GM11168 (cell line): Measurements from ENCODE around the gene XXYLT1.
"Not testable (repeated sequence)": the region's sequence is repeated elsewhere in the genome, so short reads cannot be mapped to it uniquely, and the experiment has no call there.

Experiments used
- in situ Hi-C: fragments of 300-500 bp; cut with MboI; formaldehyde crosslinking; loops from one replicate; pipeline ENCODE4 v1.12.0; 2022; ENCODE audit warnings: low sequenced_read_pairs; ENCODE audit not compliant: unreplicated experiment

Gene XXYLT1

DNA sequence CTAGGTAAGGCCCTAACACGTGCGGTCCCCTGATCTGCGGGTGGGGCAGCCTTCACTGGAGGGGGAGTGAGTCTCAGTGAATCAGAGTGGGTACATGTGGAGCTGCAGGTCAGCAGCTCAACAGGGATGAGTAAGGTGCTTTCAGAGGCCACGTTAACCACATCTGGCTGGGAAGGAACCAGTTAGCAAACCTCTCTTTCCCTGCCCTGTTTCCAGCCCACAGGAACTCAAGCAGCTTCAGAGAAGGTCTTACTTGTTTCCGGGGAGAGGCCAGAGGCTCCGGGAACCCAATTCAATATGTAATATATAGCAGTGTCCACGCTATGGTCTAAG is 175.3 kb downstream of the XXYLT1 start:
- in situ Hi-C loops = no loop called here

DNA sequence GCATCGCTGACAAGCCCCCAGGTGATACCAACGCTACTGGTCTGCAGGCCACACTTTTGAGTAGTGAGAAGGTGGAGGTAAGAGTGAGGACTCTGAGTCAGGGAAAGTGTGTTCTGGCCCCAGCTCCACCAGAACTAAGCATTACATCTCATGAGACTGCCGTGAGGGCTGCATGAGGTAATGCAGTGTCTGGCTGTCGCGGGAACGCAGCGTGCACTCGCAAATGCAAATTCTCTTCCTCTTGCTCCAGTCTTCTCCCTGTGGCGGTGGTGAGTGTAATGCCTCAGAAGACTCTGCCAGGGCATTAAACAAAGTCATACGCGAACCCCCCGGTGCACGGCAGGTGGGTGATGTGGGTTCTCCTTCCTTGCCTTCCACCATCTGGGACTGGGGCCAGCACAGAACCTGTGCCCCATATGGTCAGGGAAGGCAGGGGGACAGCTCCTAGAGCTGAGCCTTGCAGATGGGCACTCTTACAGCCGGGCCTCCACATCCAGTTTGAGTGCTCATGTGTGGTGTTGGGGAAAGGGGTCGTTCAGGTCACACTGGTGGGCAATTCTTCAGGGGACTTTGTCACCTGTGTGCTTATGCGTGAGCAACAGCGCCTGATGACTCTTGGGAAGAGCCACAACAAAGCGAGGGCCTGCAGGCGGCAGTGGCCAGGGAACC is 175.8 kb downstream of the XXYLT1 start:
- in situ Hi-C loops = no loop called here

DNA sequence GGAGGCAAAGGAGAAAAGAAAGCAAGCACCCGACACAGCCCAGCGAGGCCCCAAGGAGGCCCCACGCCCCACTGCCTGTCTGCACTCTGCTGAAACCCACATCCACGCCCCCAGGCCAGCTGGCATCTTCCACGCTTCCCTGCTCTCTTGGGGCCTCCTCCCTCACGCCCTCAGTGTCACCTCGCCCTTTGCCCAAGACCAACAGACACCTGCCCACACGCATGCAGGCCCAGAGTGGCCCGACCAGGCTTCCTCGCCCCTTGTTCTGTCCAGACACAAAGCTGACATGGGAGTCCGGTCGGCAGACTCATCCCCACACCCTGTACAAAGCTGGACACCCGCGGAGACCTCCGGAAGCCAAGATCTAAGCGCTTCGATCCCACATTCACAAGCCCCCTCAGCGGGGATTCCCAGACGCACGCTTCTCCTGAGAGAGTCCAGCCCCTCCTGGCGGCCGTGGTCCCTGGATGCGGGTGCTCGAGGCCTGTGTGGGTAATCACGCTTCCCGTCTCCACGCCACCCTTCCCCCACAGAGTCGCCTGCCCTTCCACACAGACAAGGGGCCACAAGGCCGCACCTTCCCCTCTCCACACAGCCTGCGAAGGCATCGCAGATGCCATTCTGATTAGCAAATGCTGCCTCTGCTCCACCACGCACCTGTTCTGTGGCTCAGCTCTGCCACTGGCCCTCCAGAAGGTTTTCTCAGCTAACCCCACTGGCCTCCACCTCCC is 176.6 kb downstream of the XXYLT1 start:
- in situ Hi-C loops = no loop called here

DNA sequence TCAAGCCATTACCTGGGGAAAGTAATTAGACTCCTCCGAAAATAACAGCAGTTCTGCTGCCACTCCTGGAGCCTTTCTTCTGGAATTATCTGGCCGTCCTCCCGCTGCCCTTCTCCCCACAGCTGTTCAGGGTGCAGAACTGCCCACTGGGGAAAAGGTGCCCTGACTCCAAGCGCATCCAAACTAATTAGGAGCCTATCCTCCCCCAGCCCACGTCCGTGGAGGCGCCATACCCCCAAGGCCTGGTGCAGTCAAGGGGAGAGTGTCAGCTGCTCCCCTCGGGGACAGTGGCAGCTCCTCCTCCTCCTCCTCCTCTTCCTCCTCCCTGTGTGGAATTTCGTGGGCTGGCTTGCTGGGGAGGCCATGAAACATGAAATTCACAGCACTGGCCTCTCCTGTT is 177.2 kb downstream of the XXYLT1 start:
- in situ Hi-C loops = no loop called here

DNA sequence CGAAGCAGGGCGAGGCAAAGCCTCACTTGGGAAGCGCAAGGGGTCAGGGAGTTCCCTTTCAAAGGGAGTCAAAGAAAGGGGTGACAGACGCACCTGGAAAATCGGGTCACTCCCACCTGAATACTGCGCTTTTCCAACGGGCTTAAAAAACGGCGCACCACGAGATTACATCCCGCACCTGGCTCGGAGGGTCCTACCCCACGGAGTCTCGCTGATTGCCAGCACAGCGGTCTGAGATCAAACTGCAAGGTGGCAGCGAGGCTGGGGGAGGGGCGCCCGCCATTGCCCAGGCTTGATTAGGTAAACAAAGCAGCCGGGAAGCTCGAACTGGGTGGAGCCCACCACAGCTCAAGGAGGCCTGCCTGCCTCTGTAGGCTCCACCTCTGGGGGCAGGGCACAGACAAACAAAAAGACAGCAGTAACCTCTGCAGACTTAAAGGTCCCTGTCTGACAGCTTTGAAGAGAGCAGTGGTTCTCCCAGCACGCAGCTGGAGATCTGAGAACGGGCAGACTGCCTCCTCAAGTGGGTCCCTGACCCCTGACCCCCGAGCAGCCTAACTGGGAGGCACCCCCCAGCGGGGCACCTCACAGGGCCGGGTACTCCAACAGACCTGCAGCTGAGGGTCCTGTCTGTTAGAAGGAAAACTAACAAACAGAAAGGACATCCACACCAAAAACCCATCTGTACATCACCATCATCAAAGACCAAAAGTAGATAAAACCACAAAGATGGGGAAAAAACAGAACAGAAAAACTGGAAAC is 182.9 kb downstream of the XXYLT1 start:
- in situ Hi-C loops = not testable (repeated sequence)

DNA sequence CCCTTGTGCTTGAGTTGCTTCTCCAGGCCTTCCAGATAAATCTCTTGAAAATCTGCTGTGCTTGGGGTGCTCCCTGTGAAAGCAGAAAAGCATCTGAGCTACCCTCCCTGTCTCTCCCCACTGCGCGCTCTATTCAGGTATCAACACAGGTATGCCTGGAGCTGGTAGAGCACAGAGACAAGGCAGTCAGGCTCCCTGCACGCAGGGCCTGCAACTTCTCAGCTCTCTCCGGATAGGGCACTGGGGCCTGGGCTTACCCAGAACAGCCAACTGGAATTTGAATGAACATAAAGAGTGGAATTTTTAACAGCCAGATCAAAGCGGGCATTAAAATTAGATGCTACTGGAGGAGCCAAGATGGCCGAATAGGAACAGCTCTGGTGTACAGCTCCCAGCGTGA is 183.6 kb downstream of the XXYLT1 start:
- in situ Hi-C loops = no loop called here

DNA sequence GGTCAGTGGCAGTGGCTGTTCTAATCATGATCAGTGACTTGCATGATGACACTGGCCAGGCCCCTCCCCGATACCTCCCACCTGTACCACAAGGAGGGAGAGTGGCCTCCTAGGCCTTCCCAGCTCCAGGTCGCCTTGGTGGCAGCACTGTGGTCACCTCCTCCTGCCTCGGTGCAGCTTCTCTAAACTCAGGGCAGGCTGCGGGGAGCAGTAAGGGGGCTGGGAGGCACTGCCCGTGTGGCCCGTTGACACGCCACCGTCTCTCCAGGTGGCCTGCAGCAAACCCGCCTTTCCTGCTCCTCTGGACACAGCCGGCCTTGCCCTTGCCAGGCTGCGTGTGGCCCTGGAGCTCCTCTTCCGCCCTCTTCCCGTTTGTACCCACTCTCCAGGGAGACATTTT is 184.1 kb downstream of the XXYLT1 start:
- in situ Hi-C loops = no loop called here

DNA sequence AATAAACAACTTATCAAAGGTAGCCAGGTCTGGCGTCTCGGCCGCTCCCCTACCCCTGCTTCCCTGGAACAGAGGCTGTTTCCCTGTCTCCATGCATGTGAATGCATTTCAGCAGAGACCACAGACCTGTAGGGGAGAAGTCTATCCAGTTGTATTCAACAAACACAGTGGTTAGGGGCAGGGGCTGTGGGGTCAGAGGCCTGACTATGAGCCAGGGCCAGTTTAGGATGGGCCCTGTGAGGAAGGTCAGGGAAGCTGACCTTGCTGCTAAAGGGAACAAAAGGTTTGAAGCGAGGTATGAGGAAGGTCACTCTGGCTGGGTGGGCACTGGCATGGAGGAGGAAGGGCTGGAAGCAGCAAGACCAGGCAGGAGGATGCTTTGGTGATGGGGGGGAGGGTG is 184.6 kb downstream of the XXYLT1 start:
- in situ Hi-C loops = no loop called here

DNA sequence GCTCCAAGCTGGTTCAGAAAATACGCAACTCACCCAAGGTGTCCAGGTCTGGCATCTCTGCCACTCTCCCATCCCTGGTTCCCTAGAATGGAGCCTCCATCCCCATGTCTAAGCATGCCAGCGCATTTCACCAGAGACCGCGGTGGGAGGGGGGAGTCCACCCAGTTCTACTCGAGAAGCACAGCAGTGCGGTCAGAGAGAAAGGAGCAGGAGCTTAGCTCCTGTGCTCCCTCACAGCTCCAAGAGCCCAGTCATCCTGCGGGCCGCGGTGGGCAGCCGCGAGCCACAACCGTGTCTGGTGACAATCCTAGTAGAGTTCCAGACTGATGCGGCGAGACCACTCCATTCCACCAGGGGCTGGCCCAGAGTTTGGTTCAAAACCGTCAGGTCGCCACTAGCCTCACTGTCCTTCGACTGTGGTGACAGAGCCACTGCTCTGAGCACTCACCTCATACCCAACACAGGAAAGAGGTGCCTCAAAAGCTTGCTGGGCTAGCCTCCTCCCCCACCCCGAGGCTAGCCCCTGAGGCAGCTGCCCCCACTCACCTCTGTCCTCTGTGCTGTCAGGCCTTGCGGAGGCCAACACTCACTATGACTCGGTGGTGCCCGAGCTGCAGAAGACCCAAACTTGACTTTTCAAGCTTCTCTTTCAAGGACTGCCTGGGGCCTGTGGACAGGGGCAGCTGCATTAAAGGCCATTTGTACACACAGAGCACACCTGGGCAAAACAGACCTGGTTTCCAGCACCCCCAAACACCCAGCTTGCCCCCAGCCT is 185.4 kb downstream of the XXYLT1 start:
- in situ Hi-C loops = no loop called here

DNA sequence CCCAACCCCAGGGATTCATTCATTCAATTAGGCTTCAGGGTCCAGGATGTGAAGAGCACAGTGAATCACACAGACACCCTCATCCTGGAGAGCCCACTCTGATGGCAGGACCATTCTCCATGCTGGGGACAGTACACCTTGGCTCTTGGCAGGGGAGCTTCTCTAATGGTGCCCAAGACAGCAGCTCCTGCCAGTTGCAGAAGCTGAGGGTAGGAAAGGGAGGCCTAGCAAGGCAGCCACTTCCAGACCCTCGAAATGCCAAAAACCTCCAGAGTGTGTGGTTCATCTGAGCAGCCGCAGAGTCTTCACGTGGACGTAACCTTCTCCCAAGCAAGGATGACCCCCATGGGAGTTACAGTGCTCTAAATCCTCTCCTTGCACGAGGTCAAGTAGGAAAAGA is 186.2 kb downstream of the XXYLT1 start:
- in situ Hi-C loops = no loop called here

DNA sequence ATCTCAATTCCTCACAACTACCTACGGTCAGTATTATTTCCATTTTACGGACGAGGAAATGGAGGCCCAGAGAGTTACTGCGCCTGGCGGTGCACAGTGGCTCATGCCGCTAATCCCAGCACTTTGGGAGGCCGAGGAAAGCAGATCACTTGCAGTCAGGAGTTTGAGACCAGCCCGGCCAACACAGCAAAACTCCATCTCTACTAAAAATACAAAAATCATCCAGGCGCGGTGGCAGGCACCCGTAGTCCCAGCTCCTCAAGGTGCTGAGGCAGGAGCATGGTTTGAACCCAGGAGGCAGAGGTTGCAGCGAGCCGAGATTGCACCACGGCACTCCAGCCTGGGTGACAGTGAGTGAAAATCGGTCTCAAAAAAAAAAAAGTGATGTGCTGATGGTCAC is 187.3 kb downstream of the XXYLT1 start:
- in situ Hi-C loops = no loop called here

DNA sequence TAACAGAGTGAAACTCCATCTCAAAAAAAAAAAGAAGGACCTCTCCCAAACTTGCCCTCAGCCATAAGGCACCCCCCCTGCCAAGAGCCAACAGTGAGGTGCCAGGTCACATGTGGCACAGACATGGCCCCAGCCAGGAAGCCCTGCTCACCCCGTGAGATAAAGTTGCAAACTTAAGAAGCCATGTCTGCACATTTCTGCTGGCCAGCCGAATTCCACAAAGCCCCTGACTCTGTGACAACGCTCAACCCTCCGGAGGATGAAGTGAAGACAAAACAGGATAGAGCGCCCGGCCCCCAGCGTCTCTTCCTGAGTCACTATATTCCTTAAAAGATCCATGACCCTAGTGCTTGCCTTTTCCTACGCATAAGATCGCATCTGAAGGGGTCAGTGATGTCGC is 188.1 kb downstream of the XXYLT1 start:
- in situ Hi-C loops = no loop called here

DNA sequence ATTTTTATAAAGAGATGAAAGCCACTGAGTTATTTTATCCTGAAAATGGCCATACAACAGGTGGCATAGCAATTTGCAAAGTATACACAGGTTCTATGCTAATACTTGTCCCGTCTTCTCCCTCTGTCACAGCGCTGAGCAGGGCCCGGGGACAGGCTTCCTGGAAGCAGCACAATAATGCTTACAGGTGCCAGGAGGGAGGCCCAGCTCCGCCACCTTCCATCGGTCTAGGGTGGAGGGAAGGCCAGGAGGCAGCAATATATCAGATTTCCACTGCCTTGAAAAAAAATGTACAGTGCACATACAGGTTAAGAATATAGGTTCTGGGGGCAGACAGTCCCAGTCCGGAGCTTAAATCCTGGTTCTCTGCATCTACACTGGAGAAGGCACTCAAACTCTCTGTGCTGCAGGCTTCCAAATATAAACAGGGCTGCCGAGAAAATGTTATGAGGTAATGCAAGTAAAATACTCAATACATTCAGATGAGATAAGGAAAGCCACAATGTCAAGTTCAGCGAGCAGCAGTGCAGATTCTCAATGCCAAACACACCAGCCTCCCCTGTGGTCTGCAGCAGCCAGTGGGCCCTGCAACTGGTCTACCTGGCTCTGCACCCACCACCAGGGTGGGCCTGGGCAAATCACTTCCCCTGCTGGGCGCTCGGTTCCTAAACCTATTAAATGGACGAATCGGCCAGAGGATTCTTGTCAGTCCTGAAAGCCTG is 189.6 kb downstream of the XXYLT1 start:
- in situ Hi-C loops = no loop called here

DNA sequence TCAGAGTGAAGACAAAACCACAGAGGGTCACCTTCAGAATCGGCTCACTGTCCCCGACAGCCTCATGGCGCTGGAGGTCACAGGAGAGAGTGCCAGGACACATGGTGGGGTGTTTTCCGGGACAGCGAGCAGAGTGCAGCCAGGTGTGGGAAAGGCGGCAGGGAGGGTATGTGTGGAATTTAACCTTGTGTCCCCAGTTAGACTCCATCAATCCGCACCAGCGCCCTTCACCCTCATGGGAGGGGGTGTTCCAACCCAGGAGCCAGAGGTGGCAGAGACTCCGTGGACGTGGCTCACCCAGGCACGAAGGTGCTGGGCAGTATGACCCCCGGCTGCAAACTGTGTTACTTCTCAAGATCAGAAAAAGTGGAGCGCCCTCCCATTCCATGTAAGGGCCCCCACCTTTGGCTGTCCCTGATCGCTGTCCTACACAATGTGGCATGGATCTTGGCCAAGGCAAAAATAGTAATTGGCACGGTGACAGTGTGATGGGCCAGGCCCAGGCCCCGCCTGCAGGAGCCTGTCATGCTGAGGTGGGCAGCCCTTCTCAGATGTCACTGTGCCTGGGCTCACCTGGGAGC is 190.3 kb downstream of the XXYLT1 start:
- in situ Hi-C loops = no loop called here

DNA sequence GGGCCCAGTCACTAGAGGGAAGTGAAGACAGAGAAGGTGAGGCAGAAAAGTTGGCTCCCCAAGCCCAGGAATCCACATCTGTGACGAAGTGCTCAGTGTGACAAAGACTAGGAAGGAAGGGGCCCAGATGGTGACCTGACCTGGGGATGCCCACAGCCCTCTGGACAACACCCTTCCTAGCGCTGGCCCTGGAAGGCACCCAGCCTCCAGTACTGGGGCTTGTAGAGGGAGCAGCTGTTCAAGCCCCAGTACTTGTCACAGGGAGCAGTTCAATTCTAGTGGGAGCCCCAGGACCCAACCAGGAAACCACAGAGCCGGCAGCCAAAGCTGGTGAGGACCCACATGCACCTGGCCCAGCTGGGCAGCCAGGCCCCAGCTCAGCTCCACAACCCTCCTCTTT is 190.8 kb downstream of the XXYLT1 start:
- in situ Hi-C loops = no loop called here

DNA sequence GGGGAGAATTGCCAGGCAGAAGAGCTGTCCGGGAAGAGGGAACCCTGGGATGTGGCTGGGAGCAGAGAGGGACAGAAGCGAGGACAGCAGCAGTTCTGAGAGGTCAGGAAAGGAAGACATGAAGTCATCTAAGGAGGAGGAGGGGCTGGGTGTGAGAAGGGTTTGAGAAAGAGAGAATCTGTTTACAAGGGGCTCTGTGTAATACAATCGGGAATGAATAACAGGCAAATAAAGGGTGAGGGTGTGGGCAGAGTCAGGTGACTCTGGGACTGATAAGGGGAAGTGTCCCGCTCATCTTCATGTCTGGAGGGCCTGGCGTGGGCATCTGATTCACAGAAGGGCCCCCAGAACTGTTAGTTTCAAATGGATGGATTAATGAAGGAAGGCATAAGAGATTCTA is 191.3 kb downstream of the XXYLT1 start:
- in situ Hi-C loops = no loop called here

DNA sequence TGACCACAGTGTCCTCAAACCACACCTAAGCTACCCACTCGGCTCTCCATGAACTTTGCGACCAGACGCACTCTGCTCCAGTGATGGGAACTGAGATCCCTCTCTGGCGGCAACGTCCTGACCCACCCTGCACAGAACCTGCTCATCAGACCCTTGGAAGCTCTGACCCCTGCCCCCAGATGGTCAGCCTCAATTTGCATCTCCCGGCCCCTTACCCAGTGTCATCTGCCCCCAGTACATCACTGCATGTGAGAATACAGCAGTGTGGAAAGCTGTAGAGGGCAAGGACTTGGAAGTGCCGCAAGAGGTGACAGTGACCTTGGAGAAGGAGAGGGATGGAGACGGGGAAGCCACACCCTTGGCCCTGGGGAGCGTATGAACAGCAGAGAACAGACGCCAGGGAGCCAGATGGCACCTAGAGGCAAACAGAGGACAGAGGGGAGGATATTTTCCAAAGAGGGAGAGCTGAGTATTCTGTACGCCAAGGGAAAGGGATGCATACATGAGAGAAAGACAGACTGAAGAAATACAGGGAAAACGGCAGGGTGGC is 192.0 kb downstream of the XXYLT1 start:
- in situ Hi-C loops = no loop called here

DNA sequence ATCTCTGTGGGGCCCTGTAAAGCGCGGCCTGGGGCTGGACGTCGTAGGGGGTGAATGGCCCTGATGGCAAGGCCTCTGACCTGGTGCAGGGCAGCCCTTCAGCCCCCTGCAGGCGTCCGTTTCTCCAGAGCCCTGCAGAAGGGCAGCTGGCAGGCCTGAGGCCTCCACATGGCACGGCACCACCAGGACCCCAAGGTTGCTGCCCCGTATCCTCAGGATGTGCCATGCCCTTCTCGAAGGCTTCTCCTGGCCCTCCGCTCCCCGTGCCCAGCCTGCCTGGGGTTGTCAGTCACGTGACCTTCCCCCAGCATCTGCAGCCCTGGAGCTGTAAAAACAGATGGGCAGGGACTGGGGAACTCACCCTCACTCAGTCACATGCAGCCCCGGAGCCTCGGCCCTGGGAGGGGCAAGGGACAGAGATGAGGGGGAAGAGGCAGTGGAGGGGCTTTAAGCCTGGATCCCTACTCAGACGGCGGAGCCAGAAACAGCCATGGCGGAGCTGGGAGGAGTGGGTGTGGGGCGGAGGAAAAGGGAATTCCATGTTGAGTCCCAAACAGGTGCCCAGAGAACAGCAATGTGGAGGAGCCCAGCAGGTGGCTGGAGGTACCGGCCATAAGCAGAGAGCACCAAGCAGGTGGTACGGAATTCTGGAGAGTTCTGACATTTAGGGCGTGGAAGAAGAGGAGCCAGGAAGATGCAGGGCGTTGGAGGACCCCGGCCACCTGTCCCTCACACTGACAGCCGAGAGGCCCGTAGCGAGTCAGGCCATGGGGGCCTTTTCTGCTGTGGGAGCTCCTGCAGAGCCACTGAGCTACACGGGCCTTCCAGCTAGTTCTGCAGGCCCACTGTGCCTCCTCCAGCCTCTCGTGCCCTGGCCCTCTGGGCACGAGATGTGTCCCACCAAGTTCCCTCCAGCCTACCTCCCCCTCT is 193.1 kb downstream of the XXYLT1 start:
- in situ Hi-C loops = no loop called here
